Osteocyte (in vitro differentiated cells): ENCODE data around the gene SAPCD2. TPM values are rescaled to one million over a fixed set of nuclear protein-coding genes. Genes with fewer than 3 reads are reported as not detected.

ENCODE experiments used
- DNase-seq: peaks from one replicate; pipeline ENCODE4 v3.0.0; 2021; ENCODE audit warnings: mixed read lengths; ENCODE audit not compliant: unreplicated experiment; ENCODE audit errors: extremely low spot score
- H3K27ac Mint-ChIP-seq: one replicate; pipeline ENCODE4 v1.8.0; 2021; ENCODE audit warnings: mild to moderate bottlenecking, mixed read lengths; ENCODE audit not compliant: unreplicated experiment
- H3K27me3 Mint-ChIP-seq: one replicate; pipeline ENCODE4 v1.8.0; 2021; ENCODE audit warnings: mixed read lengths; ENCODE audit not compliant: unreplicated experiment
- H3K36me3 Mint-ChIP-seq: one replicate; pipeline ENCODE4 v1.8.0; 2021; ENCODE audit warnings: mixed read lengths; ENCODE audit not compliant: unreplicated experiment
- H3K4me1 Mint-ChIP-seq: one replicate; pipeline ENCODE4 v1.8.0; 2021; ENCODE audit warnings: mixed read lengths; ENCODE audit not compliant: unreplicated experiment
- H3K4me3 Mint-ChIP-seq: one replicate; pipeline ENCODE4 v1.8.0; 2021; ENCODE audit warnings: mild to moderate bottlenecking, moderate library complexity, mixed read lengths; ENCODE audit not compliant: unreplicated experiment
- H3K9me3 Mint-ChIP-seq: one replicate; pipeline ENCODE4 v1.8.0; 2021; ENCODE audit warnings: mixed read lengths; ENCODE audit not compliant: unreplicated experiment
- CTCF ChIP-seq: fragments of 200-600 bp; sonication (generic); IDR thresholded peaks from 2 replicates; pipeline ENCODE4 v1.5.0; 2021; ENCODE audit warnings: antibody characterized with exemption, mild to moderate bottlenecking, moderate library complexity
- total RNA-seq: library from RNA; stranded (reverse); gene quantifications from 2 replicates; pipeline ENCODE4 v1.2.1, GENCODE V29; 2021

SAPCD2 gene
- total RNA-seq, 1 donor from 2014 or later = 3.1 TPM

GRCh38 chr9:137019891-137020683 lies 50.3 kb downstream of the SAPCD2 start:
- no peaks in the 10 kb centered on the region for H3K27me3 Mint-ChIP-seq
- TF ChIP-seq CTCF = no peak
- no peaks in the 10 kb centered on the region for H3K9me3 Mint-ChIP-seq
- peaks cover 3% of the 10 kb centered on the region for H3K36me3 Mint-ChIP-seq
- H3K4me3 Mint-ChIP-seq = no peak overlapping the region
- no peak for DNase-seq
- H3K27ac Mint-ChIP-seq = no peak overlapping the region
- no peaks in the 10 kb centered on the region for H3K4me1 Mint-ChIP-seq

GRCh38 chr9:137018761-137019559 lies 51.4 kb downstream of the SAPCD2 start:
- no peak for TF ChIP-seq CTCF
- Mint-ChIP-seq H3K4me1 (no peaks in the 10 kb centered on the region), H3K27me3 (no peaks in the 10 kb centered on the region), H3K27ac (no peak overlapping the region), H3K36me3 (peaks cover 5% of the 10 kb centered on the region), H3K4me3 (no peak overlapping the region), H3K9me3 (no peaks in the 10 kb centered on the region)
- no peak for DNase-seq

- no peaks in the 10 kb centered on the region for H3K9me3 Mint-ChIP-seq
- H3K36me3 Mint-ChIP-seq = peaks cover 5% of the 10 kb centered on the region
- H3K27me3 Mint-ChIP-seq = no peaks in the 10 kb centered on the region
- no peak for DNase-seq
- no peaks in the 10 kb centered on the region for H3K4me1 Mint-ChIP-seq
- no peak overlapping the region for H3K27ac Mint-ChIP-seq
- no peak for TF ChIP-seq CTCF
- H3K4me3 Mint-ChIP-seq = no peak overlapping the region
These were observed 52.4 kb downstream of the SAPCD2 start for GRCh38 chr9:137017791-137018497.

GRCh38 chr9:137017071-137017470 lies 53.3 kb downstream of the SAPCD2 start:
- no peaks in the 10 kb centered on the region for H3K27me3 Mint-ChIP-seq
- no peak for DNase-seq
- no peak overlapping the region for H3K4me3 Mint-ChIP-seq
- TF ChIP-seq CTCF = no peak
- no peaks in the 10 kb centered on the region for H3K9me3 Mint-ChIP-seq
- H3K4me1 Mint-ChIP-seq = no peaks in the 10 kb centered on the region
- no peak overlapping the region for H3K27ac Mint-ChIP-seq
- H3K36me3 Mint-ChIP-seq = peaks cover 5% of the 10 kb centered on the region
